Suppressor macrophage (primary cell): Measurements from ENCODE around the gene PDZD4.
A peak's percentile ranks its signal among the peaks of the same experiment; 100 is the strongest.

Experiments used
- DNase-seq, 4 experiments: peaks; one replicate each; pipeline ENCODE4 v3.0.0-alpha.2; 2020 to 2022

PDZD4 gene

DNA sequence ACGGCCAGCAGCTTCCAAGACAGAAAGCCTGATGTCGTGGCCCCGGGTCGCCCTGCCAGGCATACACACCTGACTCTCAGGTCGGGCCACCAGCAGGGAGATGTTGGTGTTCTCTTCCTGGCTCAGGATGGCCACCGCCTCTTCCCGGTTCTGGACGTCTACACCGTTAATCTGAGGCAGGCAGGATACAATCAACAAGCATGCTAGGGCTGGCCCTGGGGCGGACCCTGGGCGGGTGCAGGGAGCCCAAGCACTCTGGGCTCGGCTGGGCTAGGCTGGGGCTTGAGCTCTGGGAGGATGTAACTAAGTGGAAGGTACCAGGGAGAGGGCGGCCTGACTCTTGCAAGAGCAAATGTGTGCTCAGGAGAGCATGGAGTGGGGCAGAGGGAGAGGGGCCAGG is 24.9 kb downstream of the PDZD4 start:
- no peak for DNase-seq

DNA sequence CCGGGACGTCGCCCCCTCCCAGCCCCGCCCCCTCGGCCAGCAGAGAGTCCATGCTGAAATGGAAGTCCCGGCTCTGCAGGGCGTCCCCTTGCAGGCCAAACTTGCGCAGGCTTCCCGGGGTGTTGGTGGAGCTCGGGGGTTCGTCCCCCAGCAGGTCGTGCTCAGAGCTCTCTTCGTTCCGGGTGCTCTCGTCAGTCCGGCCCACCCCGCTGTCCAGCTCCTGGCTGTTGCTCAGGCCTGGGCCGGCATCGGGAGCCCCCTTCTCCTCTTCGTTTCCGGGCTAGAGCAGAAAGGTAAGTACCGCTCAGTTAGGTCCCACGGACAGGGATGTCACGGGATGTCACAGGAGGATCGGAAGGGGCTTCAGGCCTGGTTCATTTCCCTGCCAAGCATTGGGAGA is 25.7 kb downstream of the PDZD4 start:
- no peak for DNase-seq

- no peak for DNase-seq
Measured at GRCh38 chrX:153804100-153804595, 26.2 kb downstream of the PDZD4 start.

- no peak for DNase-seq
Measured at GRCh38 chrX:153803211-153804099, 26.9 kb downstream of the PDZD4 start.

DNA sequence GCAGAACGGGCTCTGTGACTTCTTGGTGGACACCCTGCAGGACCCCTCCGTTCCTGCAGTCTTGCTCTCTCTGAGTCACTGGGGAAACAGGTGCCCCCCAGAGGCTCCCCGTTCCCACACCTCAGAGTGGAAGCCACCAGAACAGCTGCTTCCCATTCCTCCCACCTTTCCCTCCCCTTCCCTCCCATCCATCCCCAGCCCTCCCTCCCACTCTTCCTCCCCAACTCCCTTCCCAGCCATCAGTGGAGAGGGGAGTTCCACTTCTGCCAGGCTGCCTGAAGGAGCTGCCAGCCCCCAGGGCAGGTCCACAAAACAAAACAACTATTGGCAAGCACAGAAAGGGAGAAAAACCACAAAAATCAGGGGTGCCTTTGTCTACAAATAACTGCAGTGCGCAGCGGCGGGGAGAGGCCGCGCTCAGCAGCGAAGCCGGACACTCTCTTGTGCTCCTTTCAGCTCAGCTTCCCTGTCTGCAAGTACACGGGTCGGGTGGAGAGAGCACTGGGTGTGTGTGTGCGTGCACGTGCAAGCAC is 27.8 kb downstream of the PDZD4 start:
- no peak for DNase-seq

- DNase-seq = peak; percentile 24 to 65 (median 52)
Measured at GRCh38 chrX:153801669-153802068, 28.7 kb downstream of the PDZD4 start.

DNA sequence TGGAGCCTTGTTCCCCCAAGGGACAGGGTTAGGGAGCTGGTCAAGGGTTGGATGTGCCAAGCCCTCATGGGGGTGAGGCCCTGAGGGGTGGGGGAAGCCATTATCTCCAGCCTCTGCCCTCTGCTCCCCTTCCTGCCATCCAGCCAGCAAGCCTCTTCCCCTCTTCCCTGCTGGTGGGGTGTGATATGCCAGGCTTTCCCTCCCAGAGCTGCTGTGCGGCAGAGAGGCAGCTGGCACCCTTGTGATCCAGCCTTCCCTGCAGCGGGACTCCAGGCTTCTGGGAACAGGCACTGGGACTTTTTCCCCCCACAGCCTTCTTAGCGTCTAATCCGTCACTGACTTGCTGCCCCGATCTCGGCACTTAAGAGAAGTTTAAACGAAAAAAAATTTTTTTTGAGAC is 29.6 kb downstream of the PDZD4 start:
- no peak for DNase-seq

- DNase-seq = no peak
Measured at GRCh38 chrX:153800177-153800722, 30.1 kb downstream of the PDZD4 start.

- DNase-seq = no peak
Measured at GRCh38 chrX:153799326-153799725, 31.0 kb downstream of the PDZD4 start.

DNA sequence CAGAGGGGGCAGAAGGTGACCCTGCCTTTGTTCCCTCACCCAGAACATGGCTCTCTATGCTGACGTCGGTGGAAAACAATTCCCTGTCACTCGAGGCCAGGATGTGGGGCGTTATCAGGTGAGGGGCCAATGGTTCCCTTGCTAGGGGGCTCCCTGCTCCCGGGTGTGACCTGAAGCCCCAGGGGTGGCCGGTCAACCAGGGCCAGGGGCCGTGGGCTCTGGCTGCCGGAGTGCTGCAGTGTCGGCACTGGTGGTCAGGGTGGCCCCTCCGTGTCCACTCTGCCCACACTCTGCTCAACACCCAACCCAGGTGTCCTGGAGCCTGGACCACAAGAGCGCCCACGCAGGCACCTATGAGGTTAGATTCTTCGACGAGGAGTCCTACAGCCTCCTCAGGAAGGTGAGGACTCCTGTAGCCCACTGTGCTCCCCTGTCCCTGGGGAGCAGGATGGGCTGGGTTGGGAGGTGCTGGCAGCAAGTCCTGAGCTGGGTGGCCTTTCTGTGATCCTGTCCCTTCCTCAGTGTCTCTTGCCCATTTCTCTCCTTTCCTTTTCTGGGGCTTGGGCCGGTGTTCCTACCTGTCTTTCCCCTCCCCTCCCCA is 32.8 kb downstream of the PDZD4 start:
- DNase-seq = no peak

DNA sequence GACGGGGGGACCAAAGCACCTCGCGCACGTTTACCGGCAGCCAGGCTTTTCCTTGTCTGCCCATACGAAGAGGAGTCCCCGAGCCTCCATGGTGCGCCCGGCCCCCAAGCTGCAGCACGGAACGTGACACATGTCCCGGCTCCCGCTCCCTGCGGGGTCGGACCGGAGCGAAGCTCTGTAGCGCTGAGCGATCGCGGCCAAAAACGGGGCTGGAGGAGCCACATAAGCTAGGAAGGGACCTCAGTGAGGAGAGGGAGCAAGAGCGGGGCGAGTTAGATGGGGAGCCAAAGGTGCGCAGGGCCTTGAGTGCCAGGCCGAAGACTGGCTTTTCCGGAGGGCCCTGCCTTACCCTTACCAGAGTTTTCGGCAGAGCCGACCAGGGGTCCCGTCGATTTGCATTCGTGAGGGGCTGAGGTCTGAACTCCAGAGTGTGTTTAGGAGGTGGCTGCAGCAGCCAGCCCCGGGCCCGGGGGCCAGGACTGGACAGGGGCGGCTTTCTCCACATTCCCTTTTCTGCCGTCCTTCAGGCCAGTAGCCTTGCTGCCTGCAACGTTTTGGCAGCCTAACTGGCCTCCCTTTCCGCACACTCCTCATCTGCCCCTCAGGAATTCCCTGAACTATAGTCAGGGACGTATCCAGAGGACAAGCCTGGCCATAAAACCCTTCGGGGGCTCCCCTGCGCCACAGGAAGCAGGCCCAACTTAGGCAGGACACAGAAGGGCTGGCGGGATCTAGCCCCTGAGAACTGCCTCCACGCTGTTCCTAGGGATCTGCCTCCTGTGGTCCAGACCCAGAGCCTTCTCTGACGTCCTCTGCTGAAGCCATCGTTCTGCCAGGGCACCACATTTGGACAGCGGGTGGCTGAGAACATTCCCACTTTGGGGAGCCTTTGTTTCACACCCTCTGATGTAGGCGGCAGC is 35.2 kb downstream of the PDZD4 start:
- DNase-seq = peak in 3 of 4 experiments; percentile 9 to 35 (median 23)

DNA sequence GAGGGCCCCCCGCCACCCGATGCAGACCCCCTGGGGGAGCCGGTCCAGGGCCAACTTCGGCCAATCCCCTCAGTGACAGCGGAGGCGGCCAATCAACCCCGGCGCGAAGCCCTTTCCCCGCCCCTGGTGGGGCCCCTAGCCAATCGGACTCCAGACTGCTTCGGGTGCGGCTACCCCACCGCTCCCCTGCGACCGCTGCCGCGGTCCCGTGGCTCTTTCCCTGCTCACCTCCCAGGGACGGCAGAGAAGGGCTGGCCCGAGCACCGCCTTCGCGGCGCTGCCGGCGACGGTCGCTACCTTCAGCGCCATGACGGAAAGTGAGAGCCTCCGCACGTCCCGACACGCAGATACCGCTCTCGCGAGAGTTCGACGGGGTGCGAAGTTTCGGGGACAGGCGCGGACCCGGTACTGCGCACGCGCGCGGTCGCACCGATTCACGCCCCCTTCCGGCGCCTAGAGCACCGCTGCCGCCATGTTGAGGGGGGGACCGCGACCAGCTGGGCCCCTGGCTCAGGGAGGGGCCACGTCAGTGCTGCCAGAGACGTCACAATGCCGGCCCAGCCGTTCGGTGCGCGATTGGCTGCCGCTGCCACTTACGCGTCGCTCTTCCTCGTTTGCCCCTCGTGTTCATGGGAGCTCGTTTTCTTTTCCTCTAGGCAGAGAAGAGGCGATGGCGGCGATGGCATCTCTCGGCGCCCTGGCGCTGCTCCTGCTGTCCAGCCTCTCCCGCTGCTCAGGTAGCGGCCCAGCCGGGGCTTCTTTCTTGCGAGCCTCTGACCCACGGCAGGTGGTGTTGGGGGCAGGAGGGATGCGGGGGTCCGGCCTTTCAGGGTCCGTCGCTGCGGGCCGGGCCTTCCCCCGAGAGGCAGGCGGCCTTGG is 36.1 kb downstream of the PDZD4 start, which contains the start of the genes IDH3G and SSR4:
Gene IDH3G, minus strand, starts transcription at position 358 of the 879 bp plus-strand sequence. Its CDS starts 49 bp downstream, at position 309.
Gene SSR4, plus strand, starts transcription at position 651 of the 879 bp plus-strand sequence. Its CDS starts 20 bp downstream, at position 671.
- DNase-seq = peak; percentile 95 to 97 (median 96)

DNA sequence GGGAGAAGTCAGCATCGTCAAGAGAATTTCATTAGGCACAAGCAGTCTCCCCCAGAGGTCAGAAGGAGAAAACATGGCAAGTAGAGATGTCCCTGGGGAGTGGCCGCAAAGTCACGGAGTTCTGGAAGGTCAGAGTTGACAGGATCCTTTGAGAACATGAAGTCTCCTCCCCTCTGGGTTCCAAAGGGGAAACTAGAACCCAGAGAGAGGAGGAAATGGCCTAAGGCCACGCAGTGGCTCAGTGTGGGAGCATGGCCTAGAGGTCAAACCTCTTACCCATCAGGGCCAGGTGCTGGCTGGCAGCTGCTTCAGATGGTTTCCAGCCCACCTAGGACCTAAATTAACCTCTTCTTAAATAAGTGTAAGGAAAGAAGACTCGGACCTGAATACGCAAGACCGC is 37.1 kb downstream of the PDZD4 start:
- DNase-seq = peak; percentile 55 to 73 (median 72)

GRCh38 chrX:153792368-153792767 is 38.0 kb downstream of the PDZD4 start:
- no peak for DNase-seq

DNA sequence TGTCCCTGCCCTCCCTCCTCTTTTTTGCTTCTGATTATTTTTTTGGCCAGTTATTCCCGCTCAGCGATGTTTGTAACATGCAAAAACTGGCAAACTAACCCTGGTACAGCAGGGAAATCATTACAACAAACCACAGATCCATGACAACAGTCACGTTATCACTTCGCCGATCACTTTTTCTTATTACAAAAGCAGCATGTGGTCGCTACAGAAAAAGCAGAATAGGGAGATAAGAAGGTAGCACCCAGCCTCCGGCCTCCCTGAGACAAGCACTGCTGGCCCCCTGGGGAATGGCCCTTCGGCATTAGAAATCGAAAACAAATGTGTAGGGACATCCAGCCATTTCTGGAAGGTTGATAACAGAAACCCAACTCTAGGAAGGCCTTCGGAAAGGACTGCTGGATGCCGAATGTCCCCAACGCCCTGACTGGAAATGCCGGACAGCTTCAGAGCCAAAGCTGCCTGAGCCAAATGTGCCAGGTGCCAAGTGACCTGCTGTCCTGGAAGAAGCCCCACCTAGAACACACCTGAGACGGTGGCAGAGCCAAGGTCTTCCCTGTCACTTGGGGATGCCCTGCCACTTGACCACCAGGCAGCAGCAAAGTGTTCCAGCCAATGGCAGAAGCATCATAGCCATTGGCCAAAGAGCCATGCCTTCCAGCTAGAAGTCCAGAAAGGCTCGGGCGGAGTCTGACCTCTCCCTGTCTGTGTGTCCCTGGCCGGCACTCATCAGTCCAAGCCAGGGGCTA is 39.1 kb downstream of the PDZD4 start:
- DNase-seq = no peak

- no peak for DNase-seq
Measured at GRCh38 chrX:153789654-153790053, 40.7 kb downstream of the PDZD4 start.

- no peak for DNase-seq
Measured at GRCh38 chrX:153786669-153787068, 43.7 kb downstream of the PDZD4 start.

DNA sequence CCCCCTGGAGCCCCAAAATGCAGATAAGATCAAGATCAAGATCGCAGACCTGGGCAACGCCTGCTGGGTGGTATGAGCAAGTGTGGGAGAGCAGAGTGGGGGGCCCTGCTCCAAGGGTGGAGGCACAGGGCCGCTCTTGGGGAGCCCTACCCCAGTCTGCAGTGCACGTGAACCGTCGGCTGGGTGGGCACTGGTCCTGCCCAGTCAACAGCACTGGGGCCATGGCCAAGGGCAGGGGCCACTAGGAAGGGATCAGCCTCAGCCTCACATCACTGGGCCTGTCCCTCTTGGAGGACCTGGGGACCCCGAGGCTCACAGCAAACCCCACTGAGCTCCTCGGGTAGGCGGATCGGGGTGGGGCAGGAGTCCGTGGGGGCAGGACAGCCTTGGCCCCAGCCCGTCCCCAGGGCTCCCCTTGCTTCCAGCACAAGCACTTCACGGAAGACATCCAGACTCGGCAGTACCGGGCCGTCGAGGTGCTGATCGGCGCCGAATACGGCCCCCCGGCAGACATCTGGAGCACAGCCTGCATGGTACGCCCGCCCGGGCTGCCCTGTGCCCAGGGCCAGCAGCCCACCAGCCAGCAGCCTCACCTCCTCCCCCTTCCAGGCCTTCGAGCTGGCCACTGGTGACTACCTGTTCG is 45.9 kb downstream of the PDZD4 start:
- no peak for DNase-seq

DNA sequence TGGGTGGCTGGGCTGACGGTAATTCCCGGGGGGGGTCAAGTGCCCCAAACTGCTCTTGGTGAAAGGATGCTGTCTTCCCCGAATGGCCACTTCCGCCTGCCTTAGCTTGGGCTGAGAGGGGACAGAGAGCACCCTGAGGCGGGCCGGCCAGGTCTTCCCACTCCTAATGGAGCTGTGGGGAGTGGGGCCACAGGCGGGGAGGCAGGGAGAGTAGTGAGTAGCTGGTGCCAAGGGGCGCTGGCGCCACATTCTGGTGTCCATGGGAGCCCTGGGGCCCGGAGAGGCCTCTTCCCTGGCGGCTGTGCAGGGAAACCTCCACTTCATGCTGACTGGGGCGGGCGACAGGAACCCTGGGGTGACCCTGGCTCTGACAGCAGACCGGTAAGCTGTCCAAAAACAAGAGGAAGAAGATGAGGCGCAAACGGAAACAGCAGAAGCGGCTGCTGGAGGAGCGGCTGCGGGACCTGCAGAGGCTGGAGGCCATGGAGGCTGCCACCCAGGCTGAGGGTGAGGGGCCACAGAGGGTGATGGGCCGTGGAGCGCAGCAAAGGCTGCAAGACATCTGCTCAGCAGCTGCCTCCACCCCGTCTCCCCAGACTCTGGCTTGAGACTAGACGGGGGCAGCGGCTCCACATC is 46.8 kb downstream of the PDZD4 start:
- no peak for DNase-seq
